Measurements from ENCODE around the gene MSH5.

DNA sequence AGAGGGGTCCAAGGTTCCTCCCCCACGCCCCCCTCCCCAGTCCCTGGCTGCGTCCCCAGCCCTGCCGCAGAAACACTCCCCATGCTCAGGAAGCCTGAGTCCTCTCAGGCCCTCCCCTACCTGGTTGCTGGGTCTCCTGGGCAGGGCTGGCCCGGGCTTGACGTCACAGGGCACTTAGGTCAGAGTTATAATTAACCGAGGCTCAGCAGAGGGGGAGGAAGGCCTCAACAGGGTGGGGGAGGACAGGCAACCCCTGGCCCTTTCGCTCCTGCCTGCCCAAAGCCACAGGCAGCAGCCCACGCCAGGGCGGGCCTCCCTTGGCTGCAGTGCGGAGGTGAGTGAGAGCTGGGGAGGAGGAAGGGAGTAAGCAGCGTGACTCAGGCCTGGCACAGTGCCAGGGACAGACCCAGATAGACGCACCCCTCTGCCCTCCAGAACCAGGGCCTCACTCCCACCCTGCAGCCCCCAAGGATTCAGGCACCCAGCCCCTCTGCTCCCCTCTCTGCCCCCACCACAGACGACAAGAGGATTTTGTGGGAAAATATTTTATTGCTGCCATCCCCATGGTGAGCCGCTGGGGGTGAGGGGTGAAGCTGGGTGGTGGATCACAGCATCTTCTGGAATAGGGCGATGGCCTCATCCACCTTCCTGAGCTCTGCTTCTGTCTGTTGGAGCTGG lies 37.3 kb downstream of the MSH5 start, which contains the start of gene VWA7:
- TF ChIP-seq, protein P1, sequence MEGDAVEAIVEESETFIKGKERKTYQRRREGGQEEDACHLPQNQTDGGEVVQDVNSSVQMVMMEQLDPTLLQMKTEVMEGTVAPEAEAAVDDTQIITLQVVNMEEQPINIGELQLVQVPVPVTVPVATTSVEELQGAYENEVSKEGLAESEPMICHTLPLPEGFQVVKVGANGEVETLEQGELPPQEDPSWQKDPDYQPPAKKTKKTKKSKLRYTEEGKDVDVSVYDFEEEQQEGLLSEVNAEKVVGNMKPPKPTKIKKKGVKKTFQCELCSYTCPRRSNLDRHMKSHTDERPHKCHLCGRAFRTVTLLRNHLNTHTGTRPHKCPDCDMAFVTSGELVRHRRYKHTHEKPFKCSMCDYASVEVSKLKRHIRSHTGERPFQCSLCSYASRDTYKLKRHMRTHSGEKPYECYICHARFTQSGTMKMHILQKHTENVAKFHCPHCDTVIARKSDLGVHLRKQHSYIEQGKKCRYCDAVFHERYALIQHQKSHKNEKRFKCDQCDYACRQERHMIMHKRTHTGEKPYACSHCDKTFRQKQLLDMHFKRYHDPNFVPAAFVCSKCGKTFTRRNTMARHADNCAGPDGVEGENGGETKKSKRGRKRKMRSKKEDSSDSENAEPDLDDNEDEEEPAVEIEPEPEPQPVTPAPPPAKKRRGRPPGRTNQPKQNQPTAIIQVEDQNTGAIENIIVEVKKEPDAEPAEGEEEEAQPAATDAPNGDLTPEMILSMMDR (conservative IDR thresholded peaks at IDR 0.05; ENCODE audit: low read depth in 2 of 2): no peak
- TF ChIP-seq EZH2 (IDR thresholded peaks at IDR 0.05; ENCODE audit: low read depth, unreplicated experiment) (no peak), NANOG (IDR thresholded peaks at IDR 0.05; ENCODE audit: borderline replicate concordance) (no peak), POLR2AphosphoS5 (IDR thresholded peaks at IDR 0.05; ENCODE audit: low read depth) (peak; percentile 48)
- TF ChIP-seq, protein P2, sequence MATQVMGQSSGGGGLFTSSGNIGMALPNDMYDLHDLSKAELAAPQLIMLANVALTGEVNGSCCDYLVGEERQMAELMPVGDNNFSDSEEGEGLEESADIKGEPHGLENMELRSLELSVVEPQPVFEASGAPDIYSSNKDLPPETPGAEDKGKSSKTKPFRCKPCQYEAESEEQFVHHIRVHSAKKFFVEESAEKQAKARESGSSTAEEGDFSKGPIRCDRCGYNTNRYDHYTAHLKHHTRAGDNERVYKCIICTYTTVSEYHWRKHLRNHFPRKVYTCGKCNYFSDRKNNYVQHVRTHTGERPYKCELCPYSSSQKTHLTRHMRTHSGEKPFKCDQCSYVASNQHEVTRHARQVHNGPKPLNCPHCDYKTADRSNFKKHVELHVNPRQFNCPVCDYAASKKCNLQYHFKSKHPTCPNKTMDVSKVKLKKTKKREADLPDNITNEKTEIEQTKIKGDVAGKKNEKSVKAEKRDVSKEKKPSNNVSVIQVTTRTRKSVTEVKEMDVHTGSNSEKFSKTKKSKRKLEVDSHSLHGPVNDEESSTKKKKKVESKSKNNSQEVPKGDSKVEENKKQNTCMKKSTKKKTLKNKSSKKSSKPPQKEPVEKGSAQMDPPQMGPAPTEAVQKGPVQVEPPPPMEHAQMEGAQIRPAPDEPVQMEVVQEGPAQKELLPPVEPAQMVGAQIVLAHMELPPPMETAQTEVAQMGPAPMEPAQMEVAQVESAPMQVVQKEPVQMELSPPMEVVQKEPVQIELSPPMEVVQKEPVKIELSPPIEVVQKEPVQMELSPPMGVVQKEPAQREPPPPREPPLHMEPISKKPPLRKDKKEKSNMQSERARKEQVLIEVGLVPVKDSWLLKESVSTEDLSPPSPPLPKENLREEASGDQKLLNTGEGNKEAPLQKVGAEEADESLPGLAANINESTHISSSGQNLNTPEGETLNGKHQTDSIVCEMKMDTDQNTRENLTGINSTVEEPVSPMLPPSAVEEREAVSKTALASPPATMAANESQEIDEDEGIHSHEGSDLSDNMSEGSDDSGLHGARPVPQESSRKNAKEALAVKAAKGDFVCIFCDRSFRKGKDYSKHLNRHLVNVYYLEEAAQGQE (IDR thresholded peaks at IDR 0.05; ENCODE audit: unreplicated experiment): no peak
